GM20431 (cell line): Measurements from ENCODE around the gene PTPRU.

Experiments
- in situ Hi-C: fragments of 300-500 bp; cut with MseI, MboI; formaldehyde crosslinking; loops from one replicate; pipeline ENCODE4 v1.15.0; 2020; ENCODE audit warnings: low sequenced_read_pairs; ENCODE audit not compliant: unreplicated experiment

The PTPRU gene

DNA sequence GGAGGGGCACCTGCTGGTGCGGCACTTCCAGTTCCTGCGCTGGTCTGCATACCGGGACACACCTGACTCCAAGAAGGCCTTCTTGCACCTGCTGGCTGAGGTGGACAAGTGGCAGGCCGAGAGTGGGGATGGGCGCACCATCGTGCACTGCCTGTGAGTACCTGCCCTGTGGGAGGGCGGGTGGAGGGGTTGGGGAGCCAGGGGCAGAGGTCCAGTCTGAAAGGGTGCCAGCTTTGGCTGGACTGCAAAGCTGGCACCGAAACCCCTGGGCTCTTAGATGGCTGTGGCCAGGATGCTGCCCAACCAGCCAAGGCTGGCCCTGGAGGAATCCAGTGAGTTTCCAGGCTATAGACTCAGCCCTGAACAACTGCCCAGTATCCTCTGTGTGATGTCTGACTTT lies 87.3 kb downstream of the PTPRU start:
- in situ Hi-C loops: no loop called here

DNA sequence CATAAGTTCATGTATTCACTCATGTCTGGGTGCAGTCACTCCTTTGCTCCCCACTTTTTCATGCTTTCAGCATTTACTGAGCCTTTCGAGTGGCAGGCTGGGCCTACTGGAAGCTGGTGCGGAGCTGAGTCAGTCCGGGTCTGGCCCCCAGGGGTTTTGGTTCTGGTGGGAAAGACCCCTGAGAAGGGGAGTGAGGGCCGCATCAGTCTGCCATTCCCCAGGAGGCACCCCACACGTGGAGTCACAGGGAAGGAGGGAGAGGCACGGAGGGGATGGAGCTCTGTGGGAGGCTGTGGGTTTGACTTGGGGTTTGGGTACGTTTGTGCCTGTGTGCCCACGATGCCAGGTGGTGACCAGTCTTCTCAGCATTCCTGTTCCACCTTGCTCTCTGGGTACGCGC lies 87.9 kb downstream of the PTPRU start:
- in situ Hi-C loops: no loop called here

DNA sequence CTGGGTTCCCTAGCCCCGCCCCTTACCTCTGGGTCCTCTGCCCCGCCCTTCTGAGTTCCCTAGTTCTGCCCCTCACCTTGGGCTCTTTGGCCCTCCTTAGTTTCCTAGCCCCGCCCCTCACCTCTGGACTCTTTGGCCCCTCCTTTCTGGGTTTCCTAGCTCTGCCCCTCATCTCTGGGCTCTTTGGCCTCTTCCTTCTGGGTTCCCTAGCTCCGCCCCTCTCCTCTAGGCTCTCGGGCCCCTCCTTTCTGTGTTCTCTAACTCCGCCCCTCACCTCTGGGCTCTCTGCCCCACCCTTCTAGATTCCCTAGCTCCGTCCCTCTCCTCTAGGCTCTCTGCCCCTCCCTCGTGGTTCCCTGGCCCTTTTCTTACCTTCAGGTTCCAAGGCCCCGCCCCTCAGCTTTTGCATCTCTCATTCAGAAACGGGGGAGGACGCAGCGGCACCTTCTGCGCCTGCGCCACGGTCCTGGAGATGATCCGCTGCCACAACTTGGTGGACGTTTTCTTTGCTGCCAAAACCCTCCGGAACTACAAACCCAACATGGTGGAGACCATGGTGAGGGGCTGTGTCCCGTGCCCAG lies 88.5 kb downstream of the PTPRU start:
- in situ Hi-C loops: no loop called here

DNA sequence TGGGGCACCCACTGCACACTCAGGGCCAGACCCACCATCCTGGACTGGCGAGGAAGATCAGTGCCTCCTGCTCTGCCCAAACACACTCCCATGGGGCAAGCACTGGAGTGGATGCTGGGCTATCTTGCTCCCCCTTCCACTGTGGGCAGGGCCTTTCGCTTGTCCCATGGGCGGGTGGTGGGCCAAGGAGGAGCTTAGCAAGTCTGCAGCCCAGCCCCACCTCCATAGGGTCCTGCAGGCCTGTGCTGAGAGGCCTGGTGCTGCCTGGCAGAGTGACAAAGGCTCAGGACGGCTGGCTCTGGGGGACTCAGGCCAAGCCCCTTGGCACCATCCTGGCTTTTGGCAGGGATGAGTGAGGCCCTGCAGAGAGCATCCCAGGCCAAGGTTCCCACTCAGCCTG lies 89.4 kb downstream of the PTPRU start:
- in situ Hi-C loops: no loop called here

DNA sequence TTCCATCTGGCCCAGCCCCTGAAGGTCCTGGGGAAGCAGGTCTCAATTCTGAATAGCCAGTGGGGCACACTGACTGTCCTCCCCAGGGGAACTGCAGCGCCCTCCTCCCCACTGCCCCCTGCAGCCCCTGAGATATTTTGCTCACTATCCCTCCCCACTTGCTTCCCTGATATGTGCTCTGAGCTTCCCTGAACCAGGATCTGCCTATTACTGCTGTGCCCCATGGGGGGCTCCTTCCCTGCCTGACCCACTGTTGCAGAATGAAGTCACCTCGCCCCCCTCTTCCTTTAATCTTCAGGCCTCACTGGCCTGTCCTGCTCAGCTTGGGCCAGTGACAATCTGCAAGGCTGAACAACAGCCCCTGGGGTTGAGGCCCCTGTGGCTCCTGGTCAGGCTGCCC lies 89.8 kb downstream of the PTPRU start:
- in situ Hi-C loops: no loop called here

DNA sequence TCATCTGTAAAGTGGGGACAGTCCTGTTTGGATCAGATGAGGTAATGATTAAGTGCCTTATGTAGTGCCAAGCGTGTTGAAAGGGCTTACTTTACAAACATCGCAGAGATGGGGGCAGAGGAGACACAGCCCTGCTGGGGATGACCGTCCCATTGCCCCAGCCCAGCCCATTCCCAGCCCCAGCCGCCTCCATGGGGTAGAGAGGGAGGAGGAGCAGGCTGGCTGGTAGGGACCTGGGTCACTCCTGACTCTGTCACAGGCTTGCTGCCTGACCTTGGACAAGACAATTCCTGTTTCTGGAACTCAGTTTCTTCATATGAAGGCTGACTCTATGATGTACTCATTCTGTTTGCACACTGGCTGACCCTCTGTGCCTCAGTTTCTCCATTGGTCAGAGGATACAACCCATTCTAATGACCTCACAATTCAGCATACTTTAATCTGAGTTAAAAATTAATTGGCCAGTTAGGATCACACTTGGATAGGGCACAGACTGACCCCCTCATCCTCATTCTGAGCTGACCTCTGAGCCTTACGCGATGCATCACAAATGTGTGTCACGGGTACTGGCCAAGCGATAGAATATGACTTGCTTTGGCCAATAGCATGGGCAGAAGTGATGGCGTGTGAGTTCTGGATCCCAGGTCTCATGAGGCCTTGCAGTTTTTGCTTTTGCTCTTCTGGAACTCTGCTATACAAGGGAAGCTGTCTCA lies 91.1 kb downstream of the PTPRU start:
- in situ Hi-C loops: no loop called here

DNA sequence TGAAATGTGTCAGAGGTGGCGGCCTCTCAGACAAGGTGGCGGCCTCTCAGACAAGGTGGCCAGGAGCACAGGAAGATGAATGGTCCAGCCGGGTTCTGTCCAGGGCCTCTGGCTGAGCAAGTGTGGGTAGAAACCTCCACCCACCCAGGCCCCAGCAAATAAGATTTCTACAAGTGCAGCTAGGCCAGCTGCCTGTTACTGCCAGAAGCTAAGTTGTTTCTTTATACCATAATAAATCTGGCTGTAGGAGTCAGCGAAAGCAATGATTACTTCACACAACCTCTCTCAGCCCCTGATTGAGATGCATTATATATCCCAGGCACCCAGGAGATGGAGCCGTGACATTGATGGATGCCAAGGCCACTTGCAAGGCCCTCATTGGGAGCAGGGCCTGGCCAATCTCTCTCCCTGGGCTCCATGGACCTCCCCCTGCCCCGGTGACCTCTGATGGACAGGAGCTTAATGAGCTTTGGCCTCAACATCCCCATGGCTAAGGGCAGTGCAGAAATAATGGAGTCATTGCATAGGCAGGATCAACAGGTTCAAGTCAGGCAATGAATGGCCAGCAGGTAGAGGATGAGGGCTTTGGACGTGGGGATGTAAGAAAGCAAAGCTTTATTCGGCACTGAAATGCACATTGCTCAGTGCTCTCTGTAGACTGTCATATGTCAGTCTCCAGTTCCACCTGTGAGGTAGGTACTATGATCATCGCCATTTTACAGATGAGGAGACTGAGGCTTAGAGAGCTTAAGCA lies 92.9 kb downstream of the PTPRU start:
- in situ Hi-C loops: no loop called here

DNA sequence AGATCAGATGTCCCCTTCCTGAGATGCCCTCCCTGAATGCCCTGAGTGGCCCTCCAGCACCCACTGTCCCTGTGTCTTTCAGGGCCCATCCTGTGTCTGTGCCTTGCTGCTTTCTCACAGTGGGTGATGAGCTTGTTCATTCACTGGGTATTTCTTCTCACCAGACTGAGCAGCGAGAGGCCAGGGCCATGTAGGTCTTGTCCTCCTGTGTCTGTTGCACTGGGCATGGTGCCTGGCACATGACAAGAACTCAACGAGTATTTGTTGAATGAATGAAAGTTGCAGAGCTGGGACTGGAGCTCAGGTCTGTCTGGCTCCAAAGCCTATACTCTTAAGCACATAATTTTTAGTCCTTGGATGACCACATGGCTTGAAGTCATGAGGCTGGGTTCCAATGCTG lies 93.8 kb downstream of the PTPRU start:
- in situ Hi-C loops: no loop called here

DNA sequence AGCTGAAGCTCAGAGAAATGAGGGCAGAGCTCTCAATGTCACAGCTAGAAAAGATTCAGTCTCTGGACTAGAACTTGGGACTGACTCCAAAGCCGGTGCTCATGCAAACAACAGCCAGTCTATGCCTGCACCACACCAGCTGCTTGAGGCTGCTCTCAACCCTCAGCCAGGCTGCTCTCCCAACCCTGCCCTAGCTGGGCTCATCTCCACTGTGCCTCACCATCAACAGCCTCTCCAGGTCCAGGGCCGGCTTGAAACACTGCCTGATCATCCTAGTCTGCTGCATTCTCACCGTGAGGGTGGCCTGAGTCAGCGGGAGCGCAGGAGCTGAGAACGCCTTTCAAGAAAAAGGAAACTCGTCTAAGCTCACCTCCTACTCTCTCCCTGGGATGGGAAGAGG lies 94.5 kb downstream of the PTPRU start:
- in situ Hi-C loops: no loop called here

DNA sequence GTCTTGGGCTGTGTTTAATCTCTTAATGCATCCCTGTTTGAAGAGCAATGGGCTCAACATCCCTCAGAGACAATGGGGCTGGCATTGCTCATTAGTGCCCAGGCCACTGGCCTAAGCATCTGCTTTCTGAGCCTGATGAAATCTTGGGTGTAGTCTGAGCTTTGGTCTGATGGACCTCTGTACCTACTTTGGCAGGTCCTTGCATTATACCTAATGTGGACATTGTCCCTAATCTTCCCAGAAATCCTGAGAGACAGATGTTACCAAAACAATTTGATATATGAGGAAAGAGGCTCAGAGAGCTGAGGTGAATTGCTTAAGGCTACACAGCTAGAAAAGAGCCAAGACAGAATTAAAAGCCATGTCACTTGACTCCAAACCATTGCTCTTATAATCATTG lies 95.0 kb downstream of the PTPRU start:
- in situ Hi-C loops: no loop called here

DNA sequence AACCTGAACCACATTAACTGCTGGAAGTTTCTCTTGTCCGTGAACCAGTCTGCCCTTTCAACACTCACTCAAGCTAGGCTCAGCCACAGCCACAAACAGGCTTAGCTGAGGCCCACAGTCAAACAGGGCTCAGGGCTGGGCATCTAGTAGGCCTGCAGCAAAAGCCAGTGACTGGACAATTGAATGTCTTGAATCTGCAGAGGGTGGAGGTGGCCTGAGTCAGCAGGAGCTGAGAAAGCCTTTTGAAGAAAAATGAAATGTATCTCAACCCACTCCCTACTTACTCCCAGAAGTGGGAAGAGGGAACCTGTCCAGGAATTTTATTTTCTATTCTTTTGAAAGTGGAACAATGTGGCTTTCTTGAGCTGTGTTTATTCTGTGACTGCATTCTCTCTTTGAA lies 95.4 kb downstream of the PTPRU start:
- in situ Hi-C loops: no loop called here

DNA sequence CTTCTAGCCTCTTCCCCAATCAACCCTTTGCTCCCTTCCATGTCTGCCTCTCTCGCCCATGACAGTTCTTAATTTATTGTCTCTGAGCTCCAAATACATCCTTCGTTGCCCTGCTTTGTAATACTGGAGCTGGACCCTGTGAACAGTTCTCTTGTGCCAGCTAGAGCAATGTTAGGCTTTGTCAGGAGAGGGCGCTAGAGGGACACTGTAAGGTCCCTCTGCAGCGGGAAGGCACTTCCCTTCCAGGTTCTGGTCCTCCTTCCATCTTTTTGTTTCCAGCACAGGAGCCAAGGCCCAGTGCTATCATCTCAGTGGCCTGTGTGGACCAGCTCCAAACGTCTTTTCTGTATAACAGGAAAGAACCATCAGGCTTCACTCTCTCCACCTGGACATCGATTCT lies 95.9 kb downstream of the PTPRU start:
- in situ Hi-C loops: no loop called here

DNA sequence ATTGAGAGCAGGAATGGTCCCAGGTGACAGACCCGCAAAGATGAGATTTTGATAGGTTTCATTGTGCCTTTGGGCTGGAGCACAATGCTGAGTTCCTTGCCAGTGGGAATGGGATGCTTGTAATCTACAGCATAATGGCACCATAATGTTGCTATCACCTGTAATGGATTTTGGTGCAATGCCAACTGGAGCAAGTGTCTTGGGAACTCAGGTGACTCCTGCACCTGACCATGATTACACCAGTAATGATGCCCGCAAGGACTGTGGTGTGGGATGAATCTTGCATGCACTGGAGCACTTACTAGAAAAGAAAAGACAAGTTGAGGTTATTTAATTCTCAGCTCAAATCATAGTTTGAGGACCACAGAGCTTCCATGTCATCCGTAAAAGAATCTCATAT lies 96.7 kb downstream of the PTPRU start:
- in situ Hi-C loops: no loop called here

DNA sequence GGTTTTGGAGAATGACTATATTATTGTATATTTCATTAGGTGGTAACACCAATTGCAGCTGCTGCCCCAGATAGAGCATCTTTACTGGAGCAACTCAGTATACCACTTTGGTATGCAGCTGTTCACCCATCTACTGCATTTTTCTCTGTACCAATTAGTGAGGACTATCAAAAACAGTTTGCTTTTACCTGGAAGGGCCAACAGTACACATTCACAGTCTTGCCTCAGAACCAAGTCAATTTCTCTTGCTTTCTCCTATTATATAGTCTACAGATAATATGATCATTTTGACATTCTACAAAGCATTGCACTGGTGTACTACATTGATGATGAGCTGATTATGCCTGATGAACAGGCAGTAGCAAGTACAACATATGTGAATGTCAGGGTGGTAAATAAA lies 99.3 kb downstream of the PTPRU start:
- in situ Hi-C loops: no loop called here

DNA sequence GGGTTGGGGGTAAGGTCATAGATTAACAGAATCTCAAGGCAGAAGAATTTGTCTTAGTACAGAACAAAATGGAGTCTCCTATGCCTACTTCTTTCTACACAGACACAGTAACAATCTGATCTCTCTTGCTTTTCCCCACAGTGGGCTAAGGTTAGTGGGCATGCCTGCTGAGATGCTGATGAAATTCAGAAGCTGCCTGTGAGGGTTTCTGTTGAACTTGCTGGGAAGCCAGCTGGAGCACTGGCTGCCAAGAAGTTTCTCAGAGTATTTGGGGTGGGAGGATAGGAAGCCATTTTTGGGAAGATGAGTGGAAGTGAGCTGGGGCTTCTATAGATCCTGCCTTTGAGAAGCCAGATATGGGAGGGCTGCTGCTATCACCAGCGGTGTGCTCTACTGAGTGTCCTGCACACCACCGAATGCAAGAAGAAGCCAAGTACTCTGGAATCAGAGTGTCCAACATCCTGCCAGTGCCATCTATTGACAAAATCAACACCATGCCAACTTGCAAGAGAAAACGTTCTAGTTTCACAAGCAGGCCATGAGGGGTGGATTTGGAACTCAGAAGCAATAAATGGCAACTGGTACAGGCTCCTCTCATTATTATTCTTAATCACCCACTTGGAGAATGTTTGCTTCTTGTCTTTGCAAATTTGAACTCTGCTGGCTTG lies 102.7 kb downstream of the PTPRU start:
- in situ Hi-C loops: no loop called here

DNA sequence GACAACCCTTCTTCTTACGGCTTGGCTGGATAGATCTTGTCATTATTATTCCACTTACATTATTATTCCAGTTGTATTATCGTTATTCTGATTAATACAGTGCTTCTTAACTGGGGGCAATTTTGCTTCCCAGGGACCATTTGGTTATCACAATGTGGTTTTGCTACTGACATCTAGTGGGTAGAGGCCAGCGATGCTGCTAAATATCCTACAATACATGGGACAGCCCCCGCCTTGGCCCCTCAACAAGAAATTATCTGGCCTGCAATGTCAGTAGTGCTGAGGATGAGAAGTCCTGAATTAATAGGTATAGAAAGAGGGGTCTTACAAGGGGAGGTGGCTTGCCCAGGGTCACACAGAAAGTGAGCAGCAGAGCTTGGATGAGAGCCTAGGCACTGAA lies 105.6 kb downstream of the PTPRU start:
- in situ Hi-C loops: no loop called here

DNA sequence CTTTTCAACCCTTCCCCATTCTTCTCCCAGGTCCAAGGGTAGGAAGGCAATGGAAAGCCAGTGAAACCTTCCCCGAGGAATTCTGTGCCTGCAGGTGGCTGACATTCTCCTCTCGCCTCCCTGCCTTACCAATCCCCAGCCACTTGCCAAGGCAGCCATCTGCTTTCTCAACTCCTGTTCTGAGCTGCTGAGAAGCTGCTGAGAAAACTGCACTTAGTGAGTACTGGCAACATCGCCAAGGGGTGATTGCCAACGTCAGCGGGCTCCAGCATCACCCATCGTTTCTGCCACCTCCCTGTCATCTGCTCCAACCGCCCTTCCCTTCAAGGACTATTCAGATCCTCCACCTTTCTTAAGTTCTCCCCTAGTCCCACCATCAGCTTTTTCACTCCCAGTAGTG lies 106.0 kb downstream of the PTPRU start:
- in situ Hi-C loops: no loop called here

DNA sequence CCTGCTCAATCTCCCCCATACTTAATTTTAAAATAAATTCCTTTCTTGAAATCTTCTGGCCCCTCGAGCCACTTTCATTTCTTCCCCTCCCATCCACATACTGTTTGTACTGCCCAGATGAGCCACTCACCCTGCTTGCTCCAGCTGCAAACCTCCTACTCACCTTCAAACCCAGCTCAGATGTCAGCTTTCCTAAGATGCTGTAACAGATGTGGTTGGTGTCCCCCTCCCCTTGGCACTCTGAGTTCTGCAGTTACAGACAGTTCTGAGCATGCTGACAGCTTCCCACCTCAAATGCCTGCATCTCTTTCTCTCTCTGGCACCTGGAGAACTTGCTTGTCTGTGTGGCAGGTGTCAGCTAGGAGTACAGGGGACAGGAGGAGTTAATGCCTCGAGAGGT lies 106.7 kb downstream of the PTPRU start:
- in situ Hi-C loops: no loop called here

DNA sequence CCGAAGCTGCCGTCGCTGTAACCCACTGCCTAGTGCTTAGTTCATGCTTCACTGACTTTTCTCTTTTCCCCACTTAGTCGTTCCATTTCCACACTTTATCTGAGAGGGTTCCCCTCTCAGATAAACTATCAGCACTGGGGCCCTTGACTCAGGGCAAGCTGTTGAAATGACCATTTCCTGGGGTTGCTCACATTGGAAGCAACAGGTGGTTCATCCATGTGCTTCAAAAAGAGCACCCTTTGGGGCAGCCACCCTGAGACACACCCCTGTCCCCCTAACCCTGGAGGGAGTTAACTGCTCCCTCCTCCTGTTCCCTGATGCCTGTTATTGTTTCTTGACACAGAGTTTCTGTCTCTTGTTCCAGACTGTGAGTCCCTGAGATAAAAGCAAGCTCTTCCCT lies 107.2 kb downstream of the PTPRU start:
- in situ Hi-C loops: no loop called here

DNA sequence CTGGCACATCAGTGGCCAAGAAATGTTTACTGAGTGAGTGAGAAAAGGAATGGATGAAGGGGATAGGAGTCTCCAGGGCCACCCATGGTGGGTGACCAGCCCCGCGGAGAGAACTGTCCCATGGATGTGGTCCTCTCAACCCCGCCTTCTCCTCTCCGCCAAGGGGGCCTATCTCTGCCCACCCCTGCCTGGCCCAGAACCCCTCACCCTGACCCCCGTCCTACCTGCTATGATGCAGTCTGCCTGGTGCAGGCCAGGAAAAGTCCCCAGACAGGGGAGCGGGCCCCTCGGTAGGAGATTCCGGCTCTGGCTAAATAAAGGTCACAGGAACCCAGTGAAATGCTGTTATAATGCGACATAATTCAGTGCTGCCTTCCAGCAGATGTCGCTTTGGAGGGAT lies 107.6 kb downstream of the PTPRU start:
- in situ Hi-C loops: no loop called here

DNA sequence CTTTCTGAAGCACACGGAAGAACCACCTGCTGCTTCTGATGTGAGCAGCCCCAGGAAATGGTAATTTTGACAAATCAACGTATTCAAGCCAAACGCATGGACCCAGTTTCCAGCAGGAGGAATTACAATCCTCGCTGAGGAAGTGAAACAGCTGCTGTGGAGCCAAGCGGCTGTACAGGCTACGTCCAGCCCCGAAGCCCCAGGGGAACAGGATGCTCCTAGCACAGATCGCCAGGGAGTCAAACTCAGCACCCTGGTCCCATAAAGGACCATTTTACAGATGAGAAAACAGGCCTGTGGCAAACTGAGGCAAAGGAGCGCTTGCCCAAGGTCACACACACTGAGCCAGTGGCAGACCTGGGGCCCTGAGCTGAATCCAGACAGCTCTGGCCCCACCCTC lies 108.0 kb downstream of the PTPRU start:
- in situ Hi-C loops: no loop called here
